NCI-H2196 treated with DMSO at 0.1 percent for 48 hours (cell line): ENCODE results near the gene ARIH1.
A peak's percentile ranks its signal among the peaks of the same experiment; 100 is the strongest.
"Not testable (repeated sequence)": the region's sequence is repeated elsewhere in the genome, so short reads cannot be mapped to it uniquely, and the experiment has no call there.

Experiments
- DNase-seq: peaks from one replicate; lab custom pipeline; 2025; ENCODE audit not compliant: unreplicated experiment; lab: John Stamatoyannopoulos, UW

ARIH1 gene

GRCh38 chr15:72599855-72600464 lies 125.8 kb downstream of the ARIH1 start:
- DNase-seq, result peak; percentile 3

- no peak for DNase-seq
These were observed 130.7 kb downstream of the ARIH1 start for GRCh38 chr15:72604794-72605193.

- not testable (repeated sequence) for DNase-seq
These were observed 134.0 kb downstream of the ARIH1 start for GRCh38 chr15:72608084-72608483.

- no peak for DNase-seq
These were observed 135.7 kb downstream of the ARIH1 start for GRCh38 chr15:72609862-72610261.

GRCh38 chr15:72612324-72612723 lies 138.2 kb downstream of the ARIH1 start:
- not testable (repeated sequence) for DNase-seq

GRCh38 chr15:72614810-72615532 lies 140.8 kb downstream of the ARIH1 start:
- DNase-seq, result no peak

GRCh38 chr15:72615533-72616233 lies 141.6 kb downstream of the ARIH1 start:
- DNase-seq, result peak; percentile 42

- no peak for DNase-seq
These were observed 142.5 kb downstream of the ARIH1 start for GRCh38 chr15:72616491-72617210.

- not testable (repeated sequence) for DNase-seq
These were observed 149.7 kb downstream of the ARIH1 start for GRCh38 chr15:72623854-72624253.

GRCh38 chr15:72626153-72626552 lies 152.0 kb downstream of the ARIH1 start:
- DNase-seq, result not testable (repeated sequence)

GRCh38 chr15:72628249-72629067 lies 154.3 kb downstream of the ARIH1 start:
- not testable (repeated sequence) for DNase-seq

GRCh38 chr15:72629068-72629570 lies 155.0 kb downstream of the ARIH1 start:
- DNase-seq, result not testable (repeated sequence)

- not testable (repeated sequence) for DNase-seq
These were observed 162.6 kb downstream of the ARIH1 start for GRCh38 chr15:72636519-72637282.

- not testable (repeated sequence) for DNase-seq
These were observed 165.8 kb downstream of the ARIH1 start for GRCh38 chr15:72639759-72640483.

- not testable (repeated sequence) for DNase-seq
These were observed 168.1 kb downstream of the ARIH1 start for GRCh38 chr15:72642271-72642670.

GRCh38 chr15:72648631-72649253 lies 174.6 kb downstream of the ARIH1 start:
- DNase-seq, result not testable (repeated sequence)
